ENCODE data around the gene CBX8. TPM values are rescaled to one million over a fixed set of nuclear protein-coding genes. Genes with fewer than 3 reads are reported as not detected.

Gene CBX8
- total and polyA plus RNA-seq, 2 of the 8 experiments (the other 6 are each of a cell fraction or from before 2014, with no cell fraction given) = 0.09 to 2.1 TPM

- no peaks in the 10 kb centered on the region for H3K23me2 ChIP-seq (ENCODE audit: low read depth, low read length)
- H3K4ac ChIP-seq (replicated peaks; ENCODE audit: insufficient read length, low read depth, low read length) = no peak overlapping the region
- H3K14ac ChIP-seq (ENCODE audit: insufficient read length) = no peak overlapping the region
- no peak overlapping the region for H3K9ac ChIP-seq (replicated peaks in 1 of 4; ENCODE audit: extremely low read depth in 1 of 4, low read depth in 3 of 4, low read length in 3 of 4)
- H2BK20ac ChIP-seq (ENCODE audit: low read length) = no peak overlapping the region
- no peak overlapping the region for H3K4me3 ChIP-seq (ENCODE audit: extremely low read depth in 1 of 4, insufficient read depth in 2 of 4, low read depth in 3 of 4, low read length in 4 of 4)
- no peak overlapping the region for H3K18ac ChIP-seq (ENCODE audit: extremely low read depth, low read length)
- DNase-seq (ENCODE audit: low read depth in 1 of 2, low spot score in 2 of 2) = no peak
- H3K27ac ChIP-seq (ENCODE audit: low read depth, low read length) = no peak overlapping the region
- POLR2A ChIA-PET (ENCODE audit: partially characterized antibody) = interaction anchor here (1.1 kb wide), 1 partner anchor 16 kb away, joined by 3 read pairs; the partner anchor contains the start of gene CBX2
- no peaks in the 10 kb centered on the region for H4K20me1 ChIP-seq (replicated peaks in 1 of 2; ENCODE audit: control insufficient read depth in 1 of 2, insufficient read depth in 2 of 2, low read length in 2 of 2)
- no peak overlapping the region for H3K4me2 ChIP-seq (ENCODE audit: insufficient read depth in 1 of 2, low read depth in 2 of 2, low read length in 2 of 2)
- no peak overlapping the region for H3K23ac ChIP-seq (ENCODE audit: insufficient read length)
- no peak overlapping the region for H4K5ac ChIP-seq (ENCODE audit: insufficient read length, low read depth, low read length)
- H3K79me1 ChIP-seq (ENCODE audit: low read depth, low read length) = no peaks in the 10 kb centered on the region
- no peak overlapping the region for H2AFZ ChIP-seq (ENCODE audit: low read length)
- H2BK5ac ChIP-seq (ENCODE audit: low read depth, low read length) = no peak overlapping the region
- no peaks in the 10 kb centered on the region for H3K4me1 ChIP-seq (replicated peaks in 1 of 4; ENCODE audit: control insufficient read depth in 3 of 4, insufficient read depth in 4 of 4, low read length in 3 of 4)
- H4K91ac ChIP-seq (replicated peaks; ENCODE audit: insufficient read length, low read length) = no peak overlapping the region
- H2BK15ac ChIP-seq (ENCODE audit: low read length) = no peak overlapping the region
- H3K79me2 ChIP-seq (ENCODE audit: control insufficient read depth in 1 of 2, insufficient read depth in 2 of 2, low read length in 2 of 2) = no peaks in the 10 kb centered on the region
- H3K36me3 ChIP-seq (ENCODE audit: control insufficient read depth in 2 of 4, insufficient read depth in 4 of 4, low read length in 3 of 4) = no peaks in the 10 kb centered on the region
- no peak overlapping the region for H3K56ac ChIP-seq (replicated peaks; ENCODE audit: insufficient read length, low read depth, low read length)
- H3K27me3 ChIP-seq (replicated peaks in 1 of 4; ENCODE audit: control insufficient read depth in 3 of 4, extremely low read depth in 1 of 4, insufficient read depth in 3 of 4, low read length in 3 of 4) = no peaks in the 10 kb centered on the region; a peak in 1 of 7 replicates
- no peak overlapping the region for H2BK120ac ChIP-seq (replicated peaks; ENCODE audit: low read depth, low read length)
- CTCF ChIA-PET (ENCODE audit: partially characterized antibody) = interaction anchor here (0.8 to 1.9 kb wide), 4 partner anchors 10 to 208 kb away, joined by 3 to 7 read pairs (median 6); no protein-coding TSS in a partner anchor
- no peak for FAIRE-seq
- no peak overlapping the region for H2AK5ac ChIP-seq (ENCODE audit: low read depth, low read length)
- H3K9me3 ChIP-seq (ENCODE audit: insufficient read depth in 2 of 2, low read depth in 1 of 2, low read length in 1 of 2) = no peaks in the 10 kb centered on the region
- no peak overlapping the region for H4K8ac ChIP-seq (ENCODE audit: extremely low read depth, insufficient read depth, low read length)
- TF ChIP-seq USF2 (IDR thresholded peaks at IDR 0.05; ENCODE audit: low read length) (no peak), CEBPB (IDR thresholded peaks at IDR 0.05; ENCODE audit: low read depth, low read length) (no peak), RFX5 (IDR thresholded peaks at IDR 0.05; ENCODE audit: borderline replicate concordance, low read depth, low read length) (no peak), HDAC2 (IDR thresholded peaks at IDR 0.05; ENCODE audit: borderline replicate concordance in 1 of 2, low read depth in 2 of 2, low read length in 2 of 2) (no peak)
- WGBS, 2 experiments (ENCODE audit: extremely low coverage in 1 of 2, insufficient coverage in 1 of 2, insufficient read length in 1 of 2, insufficient replicate concordance in 2 of 2, low coverage in 1 of 2, low lambda C conversion rate in 2 of 2, missing lambda C conversion rate in 1 of 2) = 91% methylated on average over 19 of the region's 19 CpGs; no CpG with 5 or more reads in 1 of the 2 experiments
- H2BK12ac ChIP-seq (ENCODE audit: low read depth, low read length) = no peak overlapping the region
These were observed 34.8 kb downstream of the CBX8 start for GRCh38 chr17:79761894-79762589.

All from H1 (cell line).